Neutrophil (primary cell): ENCODE results near the gene CDCA5.

Experiments used
- H3K27ac ChIP-seq: fragments of 200-600 bp; sonication (generic); 2 replicates; pipeline ENCODE4 v1.5.1; 2016; ENCODE audit warnings: mild to moderate bottlenecking, moderate library complexity
- H3K27me3 ChIP-seq: fragments of 200-600 bp; sonication (generic); 2 replicates; pipeline ENCODE4 v1.6.0; 2016; ENCODE audit warnings: mild to moderate bottlenecking
- H3K36me3 ChIP-seq: fragments of 200-600 bp; sonication (generic); 2 replicates; pipeline ENCODE4 v1.5.1; 2017
- H3K4me1 ChIP-seq, 2 experiments: fragments of 200-600 bp in 1 of 2; sonication (generic) in 1 of 2; 1 replicate in 1 of 2; 2 replicates in 1 of 2; pipeline versions ENCODE4 v1.5.1 to v1.6.1; 2013 to 2016; ENCODE audit warnings: low read depth in 1 of 2, low read length in 1 of 2, mild to moderate bottlenecking in 1 of 2, moderate library complexity in 1 of 2; ENCODE audit not compliant: control insufficient read depth in 1 of 2, insufficient read depth in 1 of 2
- H3K4me3 ChIP-seq, 2 experiments: fragments of 200-600 bp in 1 of 2; sonication (generic) in 1 of 2; 1 replicate in 1 of 2; 2 replicates in 1 of 2; pipeline ENCODE4 v1.5.1; 2013 to 2016; ENCODE audit warnings: low read depth in 1 of 2, low read length in 1 of 2, mild to moderate bottlenecking in 1 of 2, moderate library complexity in 1 of 2
- H3K9me3 ChIP-seq: fragments of 200-600 bp; sonication (generic); 2 replicates; pipeline ENCODE4 v1.5.1; 2016
- TF ChIP-seq, protein P1 (sequence below): fragments of 200-600 bp; sonication (generic); IDR thresholded peaks from 2 replicates; pipeline ENCODE4 v1.5.1; 2016; ENCODE audit warnings: antibody characterized with exemption

CDCA5 gene

DNA sequence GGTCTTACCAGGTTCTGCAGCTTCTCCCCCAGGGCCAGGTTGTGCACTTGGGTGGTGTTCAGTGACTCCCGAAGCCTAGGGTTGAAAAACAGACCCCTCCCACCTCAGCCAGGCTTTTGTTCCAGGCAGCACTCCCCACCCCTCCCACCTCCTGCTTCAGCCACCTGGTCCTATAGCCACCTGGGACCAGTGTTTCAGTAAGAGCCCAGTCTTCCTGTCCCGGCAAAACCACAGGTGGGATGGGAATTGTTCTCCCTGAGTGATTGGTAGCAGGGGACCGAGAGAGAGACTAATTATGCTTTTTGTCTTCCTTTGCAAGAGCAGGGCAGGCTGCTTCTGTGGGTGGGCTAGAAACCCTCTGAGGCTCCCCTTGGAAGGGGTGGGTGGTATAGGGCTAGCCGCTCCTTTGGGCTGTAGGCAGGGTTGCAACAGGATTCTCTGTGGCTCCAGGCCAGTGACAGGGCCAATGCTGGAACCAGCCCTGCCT, 17.0 kb downstream of the CDCA5 start:
- Histone ChIP-seq H3K4me1 (no peaks in the 10 kb centered on the region), H3K36me3 (no peaks in the 10 kb centered on the region), H3K4me3 (no peak overlapping the region), H3K27ac (no peak overlapping the region), H3K27me3 (no peaks in the 10 kb centered on the region), H3K9me3 (no peaks in the 10 kb centered on the region)
- TF ChIP-seq, protein P1, sequence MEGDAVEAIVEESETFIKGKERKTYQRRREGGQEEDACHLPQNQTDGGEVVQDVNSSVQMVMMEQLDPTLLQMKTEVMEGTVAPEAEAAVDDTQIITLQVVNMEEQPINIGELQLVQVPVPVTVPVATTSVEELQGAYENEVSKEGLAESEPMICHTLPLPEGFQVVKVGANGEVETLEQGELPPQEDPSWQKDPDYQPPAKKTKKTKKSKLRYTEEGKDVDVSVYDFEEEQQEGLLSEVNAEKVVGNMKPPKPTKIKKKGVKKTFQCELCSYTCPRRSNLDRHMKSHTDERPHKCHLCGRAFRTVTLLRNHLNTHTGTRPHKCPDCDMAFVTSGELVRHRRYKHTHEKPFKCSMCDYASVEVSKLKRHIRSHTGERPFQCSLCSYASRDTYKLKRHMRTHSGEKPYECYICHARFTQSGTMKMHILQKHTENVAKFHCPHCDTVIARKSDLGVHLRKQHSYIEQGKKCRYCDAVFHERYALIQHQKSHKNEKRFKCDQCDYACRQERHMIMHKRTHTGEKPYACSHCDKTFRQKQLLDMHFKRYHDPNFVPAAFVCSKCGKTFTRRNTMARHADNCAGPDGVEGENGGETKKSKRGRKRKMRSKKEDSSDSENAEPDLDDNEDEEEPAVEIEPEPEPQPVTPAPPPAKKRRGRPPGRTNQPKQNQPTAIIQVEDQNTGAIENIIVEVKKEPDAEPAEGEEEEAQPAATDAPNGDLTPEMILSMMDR: no peak

DNA sequence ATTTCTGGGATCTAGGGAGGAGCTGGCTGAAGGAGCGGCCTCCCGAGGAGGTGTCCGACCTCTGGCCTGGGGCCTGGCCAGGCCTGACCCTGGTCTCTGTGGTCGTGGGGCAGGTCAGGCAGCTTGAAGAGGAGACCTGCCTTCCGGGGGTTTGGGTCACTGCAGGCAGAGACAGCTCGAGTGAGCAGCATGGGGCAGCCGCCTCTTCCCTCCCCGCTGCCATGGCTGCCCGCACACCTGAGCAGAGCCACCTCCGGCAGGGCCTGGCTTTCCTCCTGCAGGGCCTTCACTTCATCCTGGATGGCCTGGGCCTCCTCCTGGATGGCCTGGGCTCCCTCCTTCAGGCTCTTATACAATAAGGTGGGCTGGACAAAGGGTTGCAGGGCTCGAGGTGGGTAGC, 17.5 kb downstream of the CDCA5 start:
- Histone ChIP-seq H3K27me3 (no peaks in the 10 kb centered on the region), H3K27ac (no peak overlapping the region), H3K36me3 (no peaks in the 10 kb centered on the region), H3K4me3 (no peak overlapping the region), H3K4me1 (no peaks in the 10 kb centered on the region), H3K9me3 (no peaks in the 10 kb centered on the region)
- TF ChIP-seq, protein P1: no peak

DNA sequence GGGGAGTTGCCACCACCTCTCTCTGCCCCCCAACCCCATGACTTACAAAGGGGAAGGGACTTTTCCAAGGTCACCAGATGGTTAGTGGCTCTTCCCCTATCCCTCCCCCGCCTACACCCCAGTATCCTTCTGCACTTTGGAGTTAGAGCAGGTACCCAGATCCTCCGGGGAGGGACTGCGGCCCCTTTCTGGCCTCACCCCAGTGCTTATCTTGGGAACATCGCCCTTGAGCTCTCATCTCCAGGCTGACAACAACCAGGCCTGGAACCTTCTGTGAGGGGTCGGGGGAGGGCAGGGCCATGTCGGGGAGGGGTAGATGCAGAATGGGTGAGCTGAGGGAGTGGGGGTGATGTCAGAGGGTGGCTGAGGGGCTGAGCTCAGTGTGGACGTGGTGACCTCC, 18.0 kb downstream of the CDCA5 start:
- Histone ChIP-seq H3K9me3 (no peaks in the 10 kb centered on the region), H3K4me1 (no peaks in the 10 kb centered on the region), H3K36me3 (no peaks in the 10 kb centered on the region), H3K27me3 (no peaks in the 10 kb centered on the region), H3K4me3 (no peak overlapping the region), H3K27ac (no peak overlapping the region)
- TF ChIP-seq, protein P1: no peak

DNA sequence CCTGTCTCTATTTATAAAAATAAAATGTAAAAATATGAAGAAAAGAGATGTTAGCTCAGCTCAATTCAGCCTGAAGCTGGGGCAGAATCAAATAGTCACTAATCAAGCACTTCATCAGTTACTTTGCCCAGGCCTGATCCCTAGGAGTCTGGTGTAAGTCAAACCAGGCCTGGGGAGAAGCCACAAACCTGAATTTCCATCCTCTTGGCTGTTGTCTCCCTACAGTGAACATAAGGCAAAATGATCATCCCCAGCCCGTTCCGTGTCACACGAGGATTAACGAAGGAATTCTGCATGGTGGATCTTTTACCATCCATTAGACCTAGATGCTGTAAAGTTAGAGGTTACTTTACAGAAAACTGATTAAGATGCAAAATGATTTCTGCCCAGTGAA, 19.0 kb downstream of the CDCA5 start:
- H3K36me3 ChIP-seq: no peaks in the 10 kb centered on the region
- no peaks in the 10 kb centered on the region for H3K9me3 ChIP-seq
- H3K4me1 ChIP-seq: no peaks in the 10 kb centered on the region
- no peak overlapping the region for H3K4me3 ChIP-seq
- TF ChIP-seq, protein P1: no peak
- H3K27me3 ChIP-seq: no peaks in the 10 kb centered on the region
- H3K27ac ChIP-seq: no peak overlapping the region

DNA sequence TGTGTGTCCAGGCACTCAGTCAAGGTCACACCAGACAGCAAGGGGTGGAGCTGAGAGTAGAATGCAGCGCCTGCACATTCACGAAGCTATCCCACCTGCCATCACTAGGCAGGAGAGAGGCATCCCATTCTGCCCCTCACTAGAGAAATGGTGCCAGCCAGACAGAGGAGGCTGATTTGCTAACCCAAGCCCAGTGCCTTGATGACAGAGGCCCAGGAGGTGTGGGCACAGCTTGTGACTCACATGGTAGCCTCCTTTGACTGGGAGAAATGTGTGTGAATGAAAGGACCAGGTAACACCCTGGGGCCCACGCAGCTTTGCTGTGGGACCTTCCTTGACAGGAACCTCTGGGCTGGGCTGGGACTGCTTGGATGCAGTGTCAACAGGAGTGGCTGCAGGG, 20.3 kb downstream of the CDCA5 start:
- H3K36me3 ChIP-seq: no peaks in the 10 kb centered on the region

More for the DNA sequence above, 20.3 kb downstream of the CDCA5 start:
- H3K4me1 ChIP-seq: no peaks in the 10 kb centered on the region
- no peaks in the 10 kb centered on the region for H3K27me3 ChIP-seq
- TF ChIP-seq, protein P1: no peak
- no peaks in the 10 kb centered on the region for H3K9me3 ChIP-seq
- no peak overlapping the region for H3K4me3 ChIP-seq
- H3K27ac ChIP-seq: no peak overlapping the region
